HG03457 (cell line): ENCODE data around the gene SRF.

ENCODE experiments used
- ATAC-seq: cut with Tn5 transposase; IDR thresholded peaks from one replicate; pipeline ENCODE4 v1.9.1; 2021; ENCODE audit warnings: moderate number of reproducible peaks; ENCODE audit not compliant: unreplicated experiment

Gene SRF

DNA sequence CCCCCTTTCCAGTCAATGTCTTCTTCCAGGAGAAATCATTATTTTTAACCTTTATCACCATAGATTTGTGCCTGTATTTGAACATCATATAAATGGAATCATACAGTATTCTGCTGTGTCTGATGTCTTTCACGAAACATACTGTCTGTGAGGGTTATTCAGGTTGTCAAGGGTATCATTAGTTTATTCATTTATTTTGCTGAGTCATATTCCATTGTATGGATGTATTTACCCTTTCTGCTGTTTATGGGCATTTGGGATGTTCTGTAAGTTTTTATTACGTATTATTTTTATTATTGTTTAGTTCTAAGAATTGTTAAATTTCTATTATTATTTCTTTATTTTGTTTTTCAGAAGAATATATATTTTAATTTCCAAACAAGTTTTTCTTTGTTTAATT lies 36.2 kb downstream of the SRF start:
- ATAC-seq: no peak

GRCh38 chr6:43211955-43212354 lies 40.9 kb downstream of the SRF start:
- no peak for ATAC-seq

DNA sequence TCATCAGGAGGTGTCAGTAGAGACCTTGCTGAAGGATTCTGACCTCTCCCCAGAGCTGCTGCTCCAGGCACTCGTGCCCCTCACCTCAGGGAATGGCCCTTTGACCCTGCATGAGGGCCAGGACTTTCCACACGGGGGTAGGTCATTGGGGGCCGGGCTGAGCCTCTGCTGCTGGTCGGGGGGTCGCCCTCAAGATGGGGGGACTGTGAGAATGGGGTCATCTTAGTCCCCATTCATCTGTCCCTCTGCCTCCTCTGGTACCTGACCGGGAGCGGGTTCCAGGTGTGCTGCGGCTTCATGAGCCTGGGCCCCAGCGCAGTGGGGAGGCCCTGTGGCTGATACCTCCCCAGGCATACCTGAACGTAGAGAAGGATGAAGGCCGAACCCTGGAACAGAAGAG lies 42.4 kb downstream of the SRF start:
- no peak for ATAC-seq

GRCh38 chr6:43215066-43215465 lies 44.0 kb downstream of the SRF start:
- ATAC-seq: no peak

DNA sequence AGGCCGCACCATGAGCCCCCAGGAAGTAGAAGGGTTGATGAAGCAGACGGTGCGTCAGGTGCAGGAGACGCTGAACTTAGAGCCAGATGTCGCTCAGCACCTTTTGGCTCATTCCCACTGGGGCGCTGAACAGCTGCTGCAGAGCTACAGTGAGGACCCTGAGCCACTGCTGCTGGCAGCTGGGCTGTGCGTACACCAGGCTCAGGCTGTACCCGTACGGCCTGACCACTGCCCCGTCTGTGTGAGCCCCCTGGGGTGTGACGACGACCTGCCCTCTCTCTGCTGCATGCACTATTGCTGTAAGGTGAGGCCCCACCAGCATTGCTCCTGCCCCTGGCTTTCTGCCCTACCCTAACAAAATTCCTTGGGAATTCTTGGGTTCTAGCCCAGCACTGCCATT lies 45.1 kb downstream of the SRF start:
- ATAC-seq: no peak

GRCh38 chr6:43217351-43217750 lies 46.3 kb downstream of the SRF start:
- no peak for ATAC-seq

GRCh38 chr6:43219119-43219518 lies 48.0 kb downstream of the SRF start:
- ATAC-seq: no peak

DNA sequence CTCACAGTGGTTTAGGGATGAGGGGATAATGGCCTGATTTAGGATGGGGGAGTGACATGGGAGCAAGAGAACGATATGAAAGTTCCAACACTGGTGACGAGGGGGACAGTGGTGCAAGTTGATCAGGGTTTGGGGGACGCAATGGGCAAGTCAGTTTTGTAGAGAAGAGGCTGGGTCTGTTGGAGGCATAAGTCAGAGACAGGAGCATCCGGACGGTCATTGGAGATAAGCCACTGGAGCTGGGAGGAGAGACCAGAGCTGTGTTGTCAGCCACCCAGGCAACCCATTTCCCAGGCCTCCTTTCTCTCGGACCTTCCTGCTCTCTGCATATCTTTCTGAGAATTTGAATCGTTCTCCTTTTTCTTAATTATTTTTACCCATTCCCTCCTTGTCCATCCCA lies 48.7 kb downstream of the SRF start:
- ATAC-seq: no peak

GRCh38 chr6:43220439-43220951 lies 49.4 kb downstream of the SRF start:
- ATAC-seq: no peak

- ATAC-seq: no peak
These were observed 50.2 kb downstream of the SRF start for GRCh38 chr6:43221046-43221972.

DNA sequence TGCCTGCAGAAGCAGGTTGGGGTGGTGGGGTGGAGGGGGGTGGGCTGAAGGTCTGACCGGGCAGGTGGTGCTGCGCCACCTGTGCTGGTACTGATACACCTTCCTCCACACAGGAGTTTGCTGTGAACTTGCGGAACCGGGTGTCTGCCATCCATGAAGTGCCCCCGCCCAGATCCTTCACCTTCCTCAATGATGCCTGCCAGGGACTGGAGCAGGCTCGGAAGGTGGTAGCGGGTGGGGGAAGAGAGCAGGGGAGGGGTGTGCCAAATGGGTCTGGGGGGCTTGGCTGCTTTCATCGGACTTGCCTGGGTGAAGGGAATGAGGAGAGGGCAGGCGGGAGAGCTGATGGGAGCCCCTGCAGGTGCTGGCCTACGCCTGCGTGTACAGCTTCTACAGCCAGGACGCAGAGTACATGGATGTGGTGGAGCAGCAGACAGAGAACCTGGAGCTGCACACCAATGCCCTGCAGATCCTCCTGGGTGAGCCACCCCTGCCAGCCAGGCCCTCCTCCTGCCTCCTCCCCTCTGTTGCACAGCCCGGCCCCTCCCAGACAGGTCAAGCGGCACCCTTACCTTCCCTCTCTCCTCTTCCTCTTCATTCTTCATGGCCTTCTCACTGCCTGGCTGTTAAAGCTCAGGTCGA lies 51.5 kb downstream of the SRF start:
- ATAC-seq: no peak

DNA sequence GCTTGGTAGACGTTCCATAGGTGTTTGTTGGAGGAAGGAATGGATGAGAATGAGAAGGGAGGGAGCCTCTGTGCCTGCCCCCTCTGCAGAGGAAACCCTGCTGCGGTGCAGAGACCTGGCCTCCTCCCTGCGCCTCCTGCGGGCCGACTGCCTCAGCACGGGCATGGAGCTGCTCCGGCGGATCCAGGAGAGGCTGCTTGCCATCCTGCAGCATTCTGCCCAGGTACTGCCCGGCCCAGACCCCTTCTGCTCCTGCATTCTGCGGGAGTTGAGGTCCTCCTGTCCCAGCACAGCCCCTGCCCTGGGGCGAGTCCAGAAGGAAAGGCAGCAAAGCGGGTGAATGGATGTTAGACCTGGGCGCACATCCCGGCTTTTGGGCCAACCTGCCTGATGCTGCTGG lies 52.1 kb downstream of the SRF start:
- ATAC-seq: no peak

- ATAC-seq: no peak
These were observed 55.3 kb downstream of the SRF start for GRCh38 chr6:43226192-43226851.

DNA sequence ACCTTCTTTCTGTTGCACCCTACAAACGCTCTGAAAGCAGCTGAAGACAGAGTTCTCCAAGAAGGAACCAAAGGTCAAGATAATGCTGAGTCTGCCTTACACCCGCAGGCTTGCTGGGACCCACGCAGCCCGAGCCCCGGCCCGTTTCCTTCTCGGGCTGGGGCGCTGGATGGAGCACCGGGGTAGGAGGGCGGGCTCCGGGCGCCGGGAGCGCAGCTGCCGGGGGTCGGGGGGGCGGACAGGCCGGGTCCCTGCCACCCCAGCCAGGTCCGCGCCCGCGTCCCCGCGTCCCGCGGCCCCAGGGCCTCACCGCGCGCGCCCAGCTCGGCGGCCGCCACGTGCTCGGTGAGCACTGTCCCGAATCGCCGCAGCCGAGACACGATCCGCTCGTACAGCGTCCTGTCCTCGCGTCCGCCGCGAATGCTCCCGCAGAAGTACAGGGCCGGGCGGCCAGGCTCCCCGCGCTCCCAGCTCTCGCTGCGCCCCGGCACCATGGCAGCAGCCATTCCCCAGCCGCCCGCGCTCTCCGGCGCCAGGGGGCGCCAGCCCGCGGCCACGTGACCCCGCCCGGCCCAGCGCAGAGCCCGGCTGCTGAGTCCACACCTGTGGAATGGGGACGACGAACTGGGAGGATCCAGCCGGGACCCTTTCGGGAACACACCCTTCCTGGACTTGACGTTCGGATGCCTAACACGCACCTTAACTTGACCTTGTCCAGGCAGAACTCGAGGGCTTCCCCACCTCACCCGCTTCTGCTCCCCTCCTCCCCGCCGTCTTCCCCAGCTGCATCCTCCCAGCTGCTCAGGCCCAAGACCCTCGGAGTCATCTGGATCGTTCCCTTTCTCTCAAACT lies 58.1 kb downstream of the SRF start, which contains the start of gene DNPH1:
TSS of gene DNPH1 (minus strand) at position 531 of the 852 bp plus-strand sequence. CDS start at position 506, 25 bp downstream.
- peak; percentile 49 for ATAC-seq

- no peak for ATAC-seq
These were observed 58.9 kb downstream of the SRF start for GRCh38 chr6:43229803-43230620.

DNA sequence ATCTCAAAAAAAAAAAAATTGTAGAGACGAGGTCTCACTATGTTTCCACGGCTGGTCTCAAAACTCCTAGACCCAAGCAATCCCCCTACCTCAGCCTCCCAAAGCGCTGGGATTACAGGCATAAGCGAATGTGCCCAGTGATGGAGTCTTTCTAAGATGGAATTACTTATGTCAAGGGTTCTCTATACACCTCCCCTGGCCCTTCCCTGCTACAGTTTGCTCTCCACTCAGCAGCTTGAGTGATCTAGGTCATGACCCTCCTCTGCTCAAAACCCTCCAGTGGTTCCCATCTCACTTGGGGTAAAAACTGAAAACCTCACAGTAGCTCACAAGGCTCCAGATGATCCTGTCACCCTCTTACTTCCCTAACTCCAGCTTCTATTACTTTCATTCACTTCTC lies 60.0 kb downstream of the SRF start:
- no peak for ATAC-seq
